ENCODE measurements around the gene THADA. TPM values are rescaled to one million over a fixed set of nuclear protein-coding genes. Genes with fewer than 3 reads are reported as not detected.

The THADA gene
- total and polyA plus RNA-seq, 2 donors (not counting 3 experiments of a cell fraction or from before 2014, with no cell fraction given), result 22.6 to 25.3 TPM

DNA sequence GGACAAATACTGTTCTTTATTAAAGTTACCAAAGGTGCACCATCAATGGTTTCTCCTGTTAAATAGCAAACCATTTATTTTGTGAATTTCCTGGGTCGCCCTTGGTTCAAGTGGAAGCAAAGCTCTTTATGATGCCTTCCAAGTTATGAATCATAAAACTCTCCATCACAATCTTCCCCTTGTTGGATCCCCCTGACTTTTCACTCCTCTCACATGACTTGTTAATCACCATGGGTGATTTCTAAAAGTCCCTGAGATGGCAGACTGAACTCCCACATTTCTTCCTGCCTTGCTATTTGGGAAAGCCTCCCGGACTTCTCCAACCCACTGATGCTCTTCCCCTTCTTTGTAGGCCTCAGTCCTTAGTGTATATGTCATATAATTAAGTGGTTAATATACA lies 176.0 kb downstream of the THADA start:
- Histone ChIP-seq H3K27ac (ENCODE audit: insufficient read depth, low read depth, low read length) (no peak overlapping the region), H3K9ac (replicated peaks; ENCODE audit: extremely low read depth, insufficient read depth, low read length) (no peak overlapping the region), H4K20me1 (replicated peaks; ENCODE audit: control insufficient read depth, extremely low read depth, insufficient read depth, low read length) (no peaks in the 10 kb centered on the region), H3K4me1 (ENCODE audit: control insufficient read depth, extremely low read depth, insufficient read depth, low read length) (no peaks in the 10 kb centered on the region), H3K9me3 (replicated peaks; ENCODE audit: control insufficient read depth, insufficient read depth, low read length) (no peaks in the 10 kb centered on the region), H3K4me3 (replicated peaks in 1 of 3; ENCODE audit: insufficient read depth in 1 of 3, low read depth in 1 of 3, low read length in 3 of 3) (no peak overlapping the region), H3K36me3 (ENCODE audit: control insufficient read depth in 2 of 2, extremely low read depth in 1 of 2, insufficient read depth in 2 of 2, low read length in 2 of 2) (no peaks in the 10 kb centered on the region), H3K4me2 (ENCODE audit: insufficient read depth, low read length) (no peak overlapping the region), H3K9me1 (replicated peaks; ENCODE audit: control insufficient read depth, extremely low read depth, insufficient read depth, low read length) (no peaks in the 10 kb centered on the region), H2AFZ (ENCODE audit: low read depth, low read length) (no peak overlapping the region), H3K27me3 (ENCODE audit: control insufficient read depth in 2 of 2, insufficient read depth in 2 of 2, low read length in 2 of 2) (no peaks in the 10 kb centered on the region), H3K79me2 (ENCODE audit: control insufficient read depth, insufficient read depth, low read length) (no peaks in the 10 kb centered on the region)
- FAIRE-seq, result no peak
- dilution Hi-C loops (cut with MboI; ENCODE audit: extremely low pct_ligation_motif_present, low sequenced_read_pairs), result no loop called here
- TF ChIP-seq POLR2AphosphoS5 (IDR thresholded peaks at IDR 0.05; ENCODE audit: insufficient read depth, low read depth, low read length) (no peak), FOS (IDR thresholded peaks at IDR 0.05; ENCODE audit: borderline replicate concordance, insufficient read depth, low read length) (no peak), POLR2A (IDR thresholded peaks at IDR 0.05; ENCODE audit: low read depth, low read length) (no peak), EZH2 (IDR thresholded peaks at IDR 0.05; ENCODE audit: borderline replicate concordance, low read depth, low read length, severe bottlenecking) (no peak), JUN (IDR thresholded peaks at IDR 0.05; ENCODE audit: borderline replicate concordance, insufficient read depth, insufficient read length, low read depth) (no peak), MYC (IDR thresholded peaks at IDR 0.05; ENCODE audit: low read depth, low read length) (no peak), GATA2 (IDR thresholded peaks at IDR 0.05; ENCODE audit: insufficient read depth, insufficient read length, low read depth, low read length) (no peak)
- TF ChIP-seq, protein P1, sequence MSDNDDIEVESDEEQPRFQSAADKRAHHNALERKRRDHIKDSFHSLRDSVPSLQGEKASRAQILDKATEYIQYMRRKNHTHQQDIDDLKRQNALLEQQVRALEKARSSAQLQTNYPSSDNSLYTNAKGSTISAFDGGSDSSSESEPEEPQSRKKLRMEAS (IDR thresholded peaks at IDR 0.05; ENCODE audit: insufficient read depth, insufficient read length), result no peak
- TF ChIP-seq, protein P2, sequence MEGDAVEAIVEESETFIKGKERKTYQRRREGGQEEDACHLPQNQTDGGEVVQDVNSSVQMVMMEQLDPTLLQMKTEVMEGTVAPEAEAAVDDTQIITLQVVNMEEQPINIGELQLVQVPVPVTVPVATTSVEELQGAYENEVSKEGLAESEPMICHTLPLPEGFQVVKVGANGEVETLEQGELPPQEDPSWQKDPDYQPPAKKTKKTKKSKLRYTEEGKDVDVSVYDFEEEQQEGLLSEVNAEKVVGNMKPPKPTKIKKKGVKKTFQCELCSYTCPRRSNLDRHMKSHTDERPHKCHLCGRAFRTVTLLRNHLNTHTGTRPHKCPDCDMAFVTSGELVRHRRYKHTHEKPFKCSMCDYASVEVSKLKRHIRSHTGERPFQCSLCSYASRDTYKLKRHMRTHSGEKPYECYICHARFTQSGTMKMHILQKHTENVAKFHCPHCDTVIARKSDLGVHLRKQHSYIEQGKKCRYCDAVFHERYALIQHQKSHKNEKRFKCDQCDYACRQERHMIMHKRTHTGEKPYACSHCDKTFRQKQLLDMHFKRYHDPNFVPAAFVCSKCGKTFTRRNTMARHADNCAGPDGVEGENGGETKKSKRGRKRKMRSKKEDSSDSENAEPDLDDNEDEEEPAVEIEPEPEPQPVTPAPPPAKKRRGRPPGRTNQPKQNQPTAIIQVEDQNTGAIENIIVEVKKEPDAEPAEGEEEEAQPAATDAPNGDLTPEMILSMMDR (IDR thresholded peaks at IDR 0.05; ENCODE audit: extremely low read depth in 1 of 2, insufficient read depth in 1 of 2, low read depth in 1 of 2, low read length in 2 of 2), result no peak
- DNase-seq (ENCODE audit: low read depth, low spot score), result no peak
- CTCF ChIA-PET, result no interaction called here
- intact Hi-C loops (cut with micrococcal nuclease), result no loop called here
- no TSS peak for BruUV-seq (replicated peaks)
- POLR2A ChIA-PET, result no interaction called here

Data from endothelial cell of umbilical vein (primary cell).